Upper lobe of left lung (tissue), 4 donors: ENCODE results near the gene RHEB.

Experiments
- CTCF ChIP-seq, 6 experiments: fragments of 450-650 bp in 4 of 6; fragments of 200-600 bp in 2 of 6; sonication (generic) in 2 of 6; IDR thresholded peaks; one replicate each; pipeline ENCODE4 v1.5.1; 2016 to 2019; ENCODE audit warnings: antibody characterized with exemption in 6 of 6
- POLR2A ChIP-seq, 4 donors: fragments of 450-650 bp; IDR thresholded peaks; one replicate each; pipeline ENCODE4 v1.5.1; 2016 to 2017; ENCODE audit warnings: antibody characterized with exemption in 4 of 4, mild to moderate bottlenecking in 2 of 4
- POLR2AphosphoS5 ChIP-seq, 2 donors: sonication (generic); formaldehyde crosslinking; IDR thresholded peaks; one replicate each; pipeline ENCODE4 v1.5.1; 2017; ENCODE audit warnings: antibody characterized with exemption in 2 of 2

GRCh38 chr7:151477867-151478266 is 41.8 kb downstream of the RHEB start:
- TF ChIP-seq POLR2A (IDR thresholded peaks at IDR 0.05) (no peak), CTCF (IDR thresholded peaks at IDR 0.05) (no peak), POLR2AphosphoS5 (IDR thresholded peaks at IDR 0.05) (no peak)
